Panc1 (cell line): ENCODE measurements around the gene POLE3. TPM values are rescaled to one million over a fixed set of nuclear protein-coding genes. Genes with fewer than 3 reads are reported as not detected.
"Not testable (repeated sequence)": the region's sequence is repeated elsewhere in the genome, so short reads cannot be mapped to it uniquely, and the experiment has no call there.

ENCODE experiments used
- ATAC-seq: fragments of 200-7000 bp; cut with Tn5 transposase; 2 replicates; pipeline ENCODE4 v1.9.1; 2020; ENCODE audit warnings: mild to moderate bottlenecking, moderate library complexity
- BruUV-seq: library from RNA; stranded (reverse); fragments of 400-500 nt; replicated peaks from 2 replicates; lab custom pipeline; 2021; lab: Mats Ljungman, UMichigan
- CTCF ChIA-PET: fragments of 300-600 bp; sonication (Branson Sonifier 250); formaldehyde crosslinking; loops from one replicate; lab custom pipeline; 2022; ENCODE audit warnings: antibody characterized with exemption; lab: Charles Lee
- POLR2A ChIA-PET: fragments of 300-600 bp; sonication (Branson Sonifier 250); formaldehyde crosslinking; loops from one replicate; lab custom pipeline; 2022; ENCODE audit warnings: antibody characterized with exemption; lab: Charles Lee
- DNase-seq: peaks from one replicate; pipeline ENCODE4 v3.0.0-alpha.2; 2010; ENCODE audit warnings: low read depth, low spot score
- H3K27ac ChIP-seq: 2 replicates; pipeline ENCODE4 v1.5.1; 2011; ENCODE audit warnings: mild to moderate bottlenecking, low read length, inconsistent platforms
- H3K27me3 ChIP-seq: fragments of 200-500 bp; sonication (Bioruptor generic); 2 replicates; pipeline ENCODE4 v1.6.0; 2014; ENCODE audit warnings: low read length, inconsistent platforms; ENCODE audit not compliant: control insufficient read depth, insufficient read depth
- H3K36me3 ChIP-seq: fragments of 200-500 bp; sonication (Bioruptor generic); 2 replicates; pipeline ENCODE4 v1.5.1; 2014; ENCODE audit warnings: inconsistent platforms, mild to moderate bottlenecking, low read length, moderate library complexity; ENCODE audit not compliant: control insufficient read depth, insufficient read depth
- H3K4me1 ChIP-seq: 2 replicates; pipeline ENCODE4 v1.5.1; 2011; ENCODE audit warnings: inconsistent platforms, mild to moderate bottlenecking, low read length, moderate library complexity; ENCODE audit not compliant: control insufficient read depth, insufficient read depth
- H3K4me3 ChIP-seq, 2 experiments: 2 replicates each; pipeline ENCODE4 v1.5.1; 2011 to 2012; ENCODE audit warnings: low read depth in 2 of 2, low read length in 2 of 2, mild to moderate bottlenecking in 2 of 2, inconsistent platforms in 1 of 2, moderate library complexity in 1 of 2
- H3K9me3 ChIP-seq: fragments of 200-500 bp; sonication (Bioruptor generic); 2 replicates; pipeline ENCODE4 v1.5.1; 2014; ENCODE audit warnings: low read depth, mild to moderate bottlenecking, inconsistent platforms, low read length, moderate library complexity; ENCODE audit not compliant: control insufficient read depth, insufficient read depth
- CTCF ChIP-seq: fragments of 450-650 bp; IDR thresholded peaks from 2 replicates; pipeline ENCODE4 v1.5.1; 2017; ENCODE audit warnings: mild to moderate bottlenecking
- POLR2AphosphoS5 ChIP-seq: IDR thresholded peaks from 2 replicates; pipeline ENCODE4 v1.6.1; 2012; ENCODE audit warnings: mild to moderate bottlenecking, low read depth, low read length, moderate library complexity
- REST ChIP-seq, 2 experiments: IDR thresholded peaks; 2 replicates each; pipeline ENCODE4 v1.6.1; 2011 to 2012; ENCODE audit warnings: low read depth in 2 of 2, control low read depth in 1 of 2, low read length in 1 of 2, mild to moderate bottlenecking in 1 of 2, moderate library complexity in 1 of 2; ENCODE audit not compliant: insufficient read depth in 1 of 2
- SIN3A ChIP-seq: IDR thresholded peaks from 2 replicates; pipeline ENCODE4 v1.6.1; 2012; ENCODE audit warnings: low read depth, mild to moderate bottlenecking, low read length, moderate library complexity, borderline replicate concordance; ENCODE audit not compliant: insufficient read depth
- TCF7L2 ChIP-seq: IDR thresholded peaks from 2 replicates; pipeline ENCODE4 v1.6.1; 2011; ENCODE audit warnings: mild to moderate bottlenecking, low read depth, low read length, inconsistent platforms
- in situ Hi-C: cut with HindIII; loops from 2 replicates; pipeline ENCODE4 v1.10.0; 2016; ENCODE audit warnings: low sequenced_read_pairs, low pct_unique_long_range_greater_than_20kb
- intact Hi-C: fragments of 100-400 bp; cut with micrococcal nuclease; formaldehyde crosslinking; loops from one replicate; pipeline ENCODE4 v1.10.0; 2022; ENCODE audit not compliant: unreplicated experiment
- total RNA-seq: library from RNA; stranded (reverse); gene quantifications from one replicate; pipeline ENCODE4 v1.2.1, GENCODE V29; 2021; ENCODE audit not compliant: unreplicated experiment

POLE3 gene
- total RNA-seq, 1 experiment from 2014 or later, result 48.5 TPM

- intact Hi-C loops, result loop anchor here (2.0 kb wide), 1 partner anchor 98 kb away; no protein-coding TSS in a partner anchor
- H3K4me3 ChIP-seq, BruUV-seq, H3K27ac ChIP-seq, H3K27me3 ChIP-seq, H3K9me3 ChIP-seq, H3K4me1 ChIP-seq, in situ Hi-C loops, POLR2A ChIA-PET, H3K36me3 ChIP-seq: not testable (repeated sequence)
- peak; percentile 84 for TF ChIP-seq CTCF
- peak; percentile 49; the same call in 1 of the 2 replicates for ATAC-seq
- peak; percentile 46 for DNase-seq
- CTCF ChIA-PET, result interaction anchor here (1.0 kb wide), 1 partner anchor 132 kb away, joined by 4 read pairs; the partner anchor contains the start of gene CDC26
These were observed 3.5 kb downstream of the POLE3 start for GRCh38 chr9:113406873-113407511.

GRCh38 chr9:113406353-113406752 lies 4.1 kb downstream of the POLE3 start:
- CTCF ChIA-PET, result interaction anchor here (1.0 kb wide), 1 partner anchor 131 kb away, joined by 4 read pairs; the partner anchor contains the start of gene CDC26
- intact Hi-C loops, result loop anchor here (2.0 kb wide), 1 partner anchor 98 kb away; no protein-coding TSS in a partner anchor
- H3K27ac ChIP-seq, in situ Hi-C loops, H3K4me3 ChIP-seq, H3K4me1 ChIP-seq, ATAC-seq, H3K9me3 ChIP-seq, H3K36me3 ChIP-seq, H3K27me3 ChIP-seq, BruUV-seq, POLR2A ChIA-PET, DNase-seq: not testable (repeated sequence)

GRCh38 chr9:113403646-113404045 lies 6.8 kb downstream of the POLE3 start:
- BruUV-seq, result no TSS peak
- peaks cover 2% of the 10 kb centered on the region for H3K36me3 ChIP-seq
- no peaks in the 10 kb centered on the region for H3K4me1 ChIP-seq
- DNase-seq, result no peak
- POLR2A ChIA-PET, result interaction anchor here (0.6 kb wide), 1 partner anchor 324 kb away, joined by 4 read pairs; no protein-coding TSS in a partner anchor
- in situ Hi-C loops (no loop called here), intact Hi-C loops (no loop called here)
- TF ChIP-seq SIN3A (no peak), POLR2AphosphoS5 (no peak), REST (IDR thresholded peaks at IDR 0.05; ENCODE audit: insufficient read depth in 1 of 2, low read depth in 2 of 2, low read length in 1 of 2) (no peak), TCF7L2 (no peak), CTCF (no peak)
- no peak overlapping the region for H3K4me3 ChIP-seq
- ATAC-seq, result no peak
- H3K27me3 ChIP-seq, result no peaks in the 10 kb centered on the region
- H3K9me3 ChIP-seq, result no peaks in the 10 kb centered on the region
- CTCF ChIA-PET, result no interaction called here
- H3K27ac ChIP-seq, result no peak overlapping the region
